IMR-90 (cell line): ENCODE results near the gene TLR10. TPM values are rescaled to one million over a fixed set of nuclear protein-coding genes. Genes with fewer than 3 reads are reported as not detected.
A peak's percentile ranks its signal among the peaks of the same experiment; 100 is the strongest.

Experiments
- ATAC-seq: fragments of 200-7000 bp; cut with Tn5 transposase; 2 replicates; pipeline ENCODE4 v1.9.1; 2020; ENCODE audit warnings: low read depth, mild to moderate bottlenecking, moderate library complexity
- BruUV-seq: library from RNA; stranded (reverse); fragments of 400-500 nt; replicated peaks from 2 replicates; lab custom pipeline; 2021; lab: Mats Ljungman, UMichigan
- CTCF ChIA-PET: fragments of 300-600 bp; formaldehyde crosslinking; extraction: SDS; loops from one replicate; lab custom pipeline; 2021; ENCODE audit warnings: antibody characterized with exemption; lab: Yijun Ruan, JAX
- POLR2A ChIA-PET: fragments of 300-600 bp; sonication (Branson Sonifier 250); formaldehyde crosslinking; loops from one replicate; lab custom pipeline; 2022; ENCODE audit warnings: antibody characterized with exemption; ENCODE audit not compliant: unreplicated experiment; lab: Charles Lee
- DNase-seq: peaks from one replicate; pipeline ENCODE4 v3.0.0; 2013
- H2AFZ ChIP-seq: replicated peaks from 2 replicates; pipeline ENCODE3; 2013; ENCODE audit warnings: low read length, mild to moderate bottlenecking; ENCODE audit not compliant: poor library complexity
- H2AK5ac ChIP-seq: 2 replicates; pipeline ENCODE4 v1.6.1; 2013; ENCODE audit warnings: low read depth, low read length, inconsistent platforms
- H2AK9ac ChIP-seq: replicated peaks from 2 replicates; pipeline ENCODE3; 2013; ENCODE audit warnings: mild to moderate bottlenecking, low read depth, low read length, moderate library complexity; ENCODE audit not compliant: poor library complexity
- H2BK120ac ChIP-seq: 2 replicates; pipeline ENCODE4 v1.6.1; 2013; ENCODE audit warnings: low read depth, low read length, inconsistent platforms
- H2BK15ac ChIP-seq: 3 replicates; pipeline ENCODE4 v1.6.1; 2013; ENCODE audit warnings: low read depth, low read length, inconsistent platforms
- H2BK20ac ChIP-seq: 2 replicates; pipeline ENCODE4 v1.6.1; 2013; ENCODE audit warnings: low read depth, mild to moderate bottlenecking, inconsistent platforms, low read length, moderate library complexity
- H2BK5ac ChIP-seq: 2 replicates; pipeline ENCODE4 v1.6.1; 2013; ENCODE audit warnings: mild to moderate bottlenecking, low read depth, low read length, inconsistent platforms; ENCODE audit not compliant: poor library complexity, severe bottlenecking
- H3K14ac ChIP-seq: replicated peaks from 2 replicates; pipeline ENCODE4 v1.6.1; 2013; ENCODE audit warnings: low read depth, low read length, inconsistent platforms
- H3K18ac ChIP-seq: 2 replicates; pipeline ENCODE4 v1.6.1; 2013; ENCODE audit warnings: low read depth, low read length, control low read depth
- H3K23ac ChIP-seq: 2 replicates; pipeline ENCODE4 v1.6.1; 2013; ENCODE audit warnings: low read depth, low read length, inconsistent platforms
- H3K27ac ChIP-seq: 2 replicates; pipeline ENCODE4 v1.5.1; 2013; ENCODE audit warnings: mild to moderate bottlenecking, control low read depth, low read length; ENCODE audit not compliant: insufficient read depth
- H3K27me3 ChIP-seq: 2 replicates; pipeline ENCODE4 v1.6.1; 2013; ENCODE audit warnings: low read length; ENCODE audit not compliant: control insufficient read depth, insufficient read depth
- H3K36me3 ChIP-seq: 2 replicates; pipeline ENCODE4 v1.6.1; 2013; ENCODE audit warnings: low read length, mixed read lengths; ENCODE audit not compliant: control insufficient read depth, insufficient read depth
- H3K4ac ChIP-seq: 2 replicates; pipeline ENCODE4 v1.6.1; 2013; ENCODE audit warnings: low read depth, low read length, inconsistent platforms
- H3K4me1 ChIP-seq: 2 replicates; pipeline ENCODE4 v1.6.1; 2013; ENCODE audit warnings: low read length, mixed read lengths; ENCODE audit not compliant: control insufficient read depth, insufficient read depth
- H3K4me2 ChIP-seq: 2 replicates; pipeline ENCODE4 v1.6.1; 2013; ENCODE audit warnings: low read depth, mild to moderate bottlenecking, control low read depth, low read length, moderate library complexity
- H3K4me3 ChIP-seq: 2 replicates; pipeline ENCODE4 v1.5.1; 2013; ENCODE audit warnings: low read depth, mild to moderate bottlenecking, control low read depth, low read length, moderate library complexity; ENCODE audit not compliant: insufficient read depth
- H3K56ac ChIP-seq: 2 replicates; pipeline ENCODE4 v1.6.1; 2013; ENCODE audit warnings: low read length, inconsistent platforms; ENCODE audit not compliant: insufficient read depth; ENCODE audit errors: extremely low read depth
- H3K79me1 ChIP-seq, 2 experiments: 2 replicates each; pipeline ENCODE4 v1.6.1; 2013; ENCODE audit warnings: low read length in 2 of 2, inconsistent platforms in 1 of 2, low read depth in 1 of 2
- H3K9ac ChIP-seq: 2 replicates; pipeline ENCODE4 v1.6.1; 2013; ENCODE audit warnings: low read depth, low read length, control low read depth
- H3K9me1 ChIP-seq: 2 replicates; pipeline ENCODE4 v1.6.1; 2013; ENCODE audit warnings: low read length, inconsistent platforms; ENCODE audit not compliant: insufficient read depth
- H3K9me3 ChIP-seq: 2 replicates; pipeline ENCODE4 v1.6.1; 2013; ENCODE audit warnings: low read length; ENCODE audit not compliant: control insufficient read depth, insufficient read depth
- H4K20me1 ChIP-seq: 2 replicates; pipeline ENCODE4 v1.6.1; 2013; ENCODE audit warnings: low read length, inconsistent platforms; ENCODE audit not compliant: insufficient read depth
- H4K5ac ChIP-seq: 2 replicates; pipeline ENCODE4 v1.6.1; 2013; ENCODE audit warnings: mild to moderate bottlenecking, low read depth, low read length, control low read depth
- H4K8ac ChIP-seq, 2 experiments: 2 replicates each; pipeline ENCODE4 v1.6.1; 2013; ENCODE audit warnings: low read depth in 2 of 2, low read length in 2 of 2, control low read depth in 1 of 2, inconsistent platforms in 1 of 2
- H4K91ac ChIP-seq: 2 replicates; pipeline ENCODE4 v1.6.1; 2013; ENCODE audit warnings: low read depth, low read length, inconsistent platforms; ENCODE audit not compliant: insufficient read depth
- CEBPB ChIP-seq: IDR thresholded peaks from 2 replicates; pipeline ENCODE4 v1.6.1; 2012; ENCODE audit warnings: low read depth, low read length, improper control_type of control experiment
- CHD1 ChIP-seq: IDR thresholded peaks from 2 replicates; pipeline ENCODE4 v1.6.1; 2012; ENCODE audit warnings: low read depth, low read length, improper control_type of control experiment
- FOS ChIP-seq: fragments of 150-350 bp; IDR thresholded peaks from 2 replicates; pipeline ENCODE4 v1.6.1; 2016; ENCODE audit warnings: low read depth, low read length
- MXI1 ChIP-seq: IDR thresholded peaks from 2 replicates; pipeline ENCODE4 v1.6.1; 2012; ENCODE audit warnings: low read depth, mild to moderate bottlenecking, low read length, moderate library complexity, borderline replicate concordance
- NFE2L2 ChIP-seq: fragments of 150-350 bp; IDR thresholded peaks from 2 replicates; pipeline ENCODE4 v1.6.1; 2016; ENCODE audit warnings: low read depth, mild to moderate bottlenecking, low read length
- POLR2A ChIP-seq: IDR thresholded peaks from 2 replicates; pipeline ENCODE4 v1.6.1; 2012; ENCODE audit warnings: mild to moderate bottlenecking, low read depth, low read length
- RAD21 ChIP-seq: IDR thresholded peaks from 2 replicates; pipeline ENCODE4 v1.6.1; 2012; ENCODE audit warnings: low read length, improper control_type of control experiment
- RCOR1 ChIP-seq: IDR thresholded peaks from 2 replicates; pipeline ENCODE4 v1.6.1; 2012; ENCODE audit warnings: mild to moderate bottlenecking, low read length, improper control_type of control experiment; ENCODE audit not compliant: insufficient replicate concordance
- RFX5 ChIP-seq: IDR thresholded peaks from 2 replicates; pipeline ENCODE4 v1.8.0; 2012; ENCODE audit warnings: low read depth, mild to moderate bottlenecking, low read length, moderate library complexity
- SMC3 ChIP-seq: fragments of 150-350 bp; IDR thresholded peaks from 2 replicates; pipeline ENCODE4 v1.6.1; 2016; ENCODE audit warnings: low read depth, mild to moderate bottlenecking, antibody characterized with exemption, low read length, moderate library complexity
- WGBS, 2 experiments: methylation state at CpG; one replicate each; pipeline versions ENCODE4 v1.1.5 to v1.1.7; 2013; ENCODE audit warnings: missing lambda C conversion rate in 2 of 2; ENCODE audit not compliant: insufficient read length in 1 of 2; ENCODE audit errors: extremely low coverage in 2 of 2; 5-methylcytosine and 5-hydroxymethylcytosine counted together
- dilution Hi-C: fragments of 300-500 bp; cut with HindIII; formaldehyde crosslinking; loops from one replicate; pipeline ENCODE4 v1.14.3; 2018; ENCODE audit warnings: low sequenced_read_pairs; ENCODE audit not compliant: unreplicated experiment
- in situ Hi-C: fragments of 300-500 bp; cut with MboI; formaldehyde crosslinking; loops from 3 replicates; pipeline ENCODE4 v1.14.3; 2019; ENCODE audit warnings: low sequenced_read_pairs, inconsistent platforms, mixed read lengths
- intact Hi-C: fragments of 100-400 bp; cut with micrococcal nuclease; formaldehyde crosslinking; loops from 2 replicates; pipeline ENCODE4 v1.10.0; 2022
- polyA plus RNA-seq, 3 experiments: library from polyadenylated mRNA; depleted of rRNA; stranded (reverse); fragments of >200 nt; gene quantifications; 2 replicates each; pipeline ENCODE4 v1.2.3, GENCODE V29; 2012; ENCODE audit warnings: low replicate concordance in 1 of 3
- total RNA-seq: library from RNA; depleted of rRNA; stranded (reverse); fragments of >200 nt; gene quantifications from 2 replicates; pipeline ENCODE4 v1.2.3, GENCODE V29; 2012
- TF ChIP-seq, protein P1 (sequence below): conservative IDR thresholded peaks from 2 replicates; pipeline ENCODE4 v1.5.1; 2012; ENCODE audit warnings: mild to moderate bottlenecking, low read depth, low read length, improper control_type of control experiment
- TF ChIP-seq, protein P2 (sequence below): fragments of 150-350 bp; IDR thresholded peaks from 2 replicates; pipeline ENCODE4 v1.6.1; 2016; ENCODE audit warnings: low read depth, mild to moderate bottlenecking, low read length, moderate library complexity, borderline replicate concordance

Gene TLR10
- total and polyA plus RNA-seq, 2 of the 4 experiments (the other 2 are of a cell fraction) = not detected

DNA sequence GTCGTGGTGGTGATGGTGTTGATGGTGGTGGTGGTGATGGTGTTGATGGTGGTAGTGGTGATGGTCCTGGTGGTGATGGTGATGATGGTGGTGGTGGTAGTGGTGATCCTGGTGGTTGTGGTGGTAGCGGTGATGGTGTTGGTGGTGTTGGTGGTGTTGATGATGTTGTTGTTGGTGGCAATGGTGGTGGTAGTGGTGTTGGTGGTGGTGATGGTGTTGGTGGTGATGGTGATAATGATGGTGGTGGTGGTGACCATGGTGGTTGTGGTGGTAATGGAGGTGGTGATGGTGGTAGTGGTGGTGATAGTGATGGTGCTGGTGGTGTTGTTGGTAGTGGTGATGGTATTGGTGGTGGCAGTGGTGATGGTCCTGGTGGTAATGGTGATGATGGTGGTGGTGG lies 49.1 kb downstream of the TLR10 start:
- Histone ChIP-seq H2BK20ac (no peak overlapping the region), H3K18ac (no peak overlapping the region), H3K36me3 (no peaks in the 10 kb centered on the region), H3K9me1 (0 out of 2 replicates have a peak, but pooled peaks cover 3% of the 10 kb centered on the region), H4K91ac (no peak overlapping the region), H3K4ac (no peak overlapping the region), H3K27ac (no peak overlapping the region), H3K4me1 (peaks cover 3% of the 10 kb centered on the region; the same call in 1 of the 2 replicates), H2AFZ (peak overlapping the region; percentile 21), H3K79me1 (no peaks in the 10 kb centered on the region), H3K4me2 (no peak overlapping the region), H2AK9ac (no peak overlapping the region), H3K27me3 (peaks cover 7% of the 10 kb centered on the region), H2BK15ac (no peak overlapping the region; the same call in 2 of the 3 replicates), H3K23ac (no peak overlapping the region), H3K4me3 (no peak overlapping the region), H4K8ac (no peak overlapping the region), H4K5ac (no peak overlapping the region), H4K20me1 (0 out of 2 replicates have a peak, but pooled peaks cover 6% of the 10 kb centered on the region), H2BK5ac (peak overlapping the region; percentile 40), H2AK5ac (peak overlapping the region; percentile 24; the same call in 1 of the 2 replicates), H3K56ac (no peak overlapping the region), H3K9ac (no peak overlapping the region), H2BK120ac (no peak overlapping the region), H3K9me3 (no peaks in the 10 kb centered on the region), H3K14ac (no peak overlapping the region)
- no peak for TF ChIP-seq NFE2L2
- no peak for TF ChIP-seq RCOR1
- TF ChIP-seq, protein P1, sequence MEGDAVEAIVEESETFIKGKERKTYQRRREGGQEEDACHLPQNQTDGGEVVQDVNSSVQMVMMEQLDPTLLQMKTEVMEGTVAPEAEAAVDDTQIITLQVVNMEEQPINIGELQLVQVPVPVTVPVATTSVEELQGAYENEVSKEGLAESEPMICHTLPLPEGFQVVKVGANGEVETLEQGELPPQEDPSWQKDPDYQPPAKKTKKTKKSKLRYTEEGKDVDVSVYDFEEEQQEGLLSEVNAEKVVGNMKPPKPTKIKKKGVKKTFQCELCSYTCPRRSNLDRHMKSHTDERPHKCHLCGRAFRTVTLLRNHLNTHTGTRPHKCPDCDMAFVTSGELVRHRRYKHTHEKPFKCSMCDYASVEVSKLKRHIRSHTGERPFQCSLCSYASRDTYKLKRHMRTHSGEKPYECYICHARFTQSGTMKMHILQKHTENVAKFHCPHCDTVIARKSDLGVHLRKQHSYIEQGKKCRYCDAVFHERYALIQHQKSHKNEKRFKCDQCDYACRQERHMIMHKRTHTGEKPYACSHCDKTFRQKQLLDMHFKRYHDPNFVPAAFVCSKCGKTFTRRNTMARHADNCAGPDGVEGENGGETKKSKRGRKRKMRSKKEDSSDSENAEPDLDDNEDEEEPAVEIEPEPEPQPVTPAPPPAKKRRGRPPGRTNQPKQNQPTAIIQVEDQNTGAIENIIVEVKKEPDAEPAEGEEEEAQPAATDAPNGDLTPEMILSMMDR = no peak
- no peak for TF ChIP-seq CEBPB
- TF ChIP-seq RAD21 = no peak
- TF ChIP-seq MXI1 = no peak
- TF ChIP-seq SMC3 = no peak
- no peak for TF ChIP-seq FOS
- TF ChIP-seq RFX5 = no peak
- TF ChIP-seq POLR2A = no peak
- TF ChIP-seq, protein P2, sequence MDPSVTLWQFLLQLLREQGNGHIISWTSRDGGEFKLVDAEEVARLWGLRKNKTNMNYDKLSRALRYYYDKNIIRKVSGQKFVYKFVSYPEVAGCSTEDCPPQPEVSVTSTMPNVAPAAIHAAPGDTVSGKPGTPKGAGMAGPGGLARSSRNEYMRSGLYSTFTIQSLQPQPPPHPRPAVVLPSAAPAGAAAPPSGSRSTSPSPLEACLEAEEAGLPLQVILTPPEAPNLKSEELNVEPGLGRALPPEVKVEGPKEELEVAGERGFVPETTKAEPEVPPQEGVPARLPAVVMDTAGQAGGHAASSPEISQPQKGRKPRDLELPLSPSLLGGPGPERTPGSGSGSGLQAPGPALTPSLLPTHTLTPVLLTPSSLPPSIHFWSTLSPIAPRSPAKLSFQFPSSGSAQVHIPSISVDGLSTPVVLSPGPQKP = no peak
- TF ChIP-seq CHD1 = no peak
- ATAC-seq (no peak), DNase-seq (no peak)
- WGBS, 2 experiments = 70% methylated on average over 2 of the region's 2 CpGs; no CpG with 5 or more reads in 1 of the 2 experiments
- intact Hi-C loops (loop anchor here (10.0 kb wide), 1 partner anchor 929 kb away; no protein-coding TSS in a partner anchor), in situ Hi-C loops (loop anchor here (5.0 kb wide), 2 partner anchors 551 to 671 kb away; no protein-coding TSS in a partner anchor), dilution Hi-C loops (no loop called here)
- POLR2A ChIA-PET = no interaction called here
- CTCF ChIA-PET = no interaction called here
- no TSS peak for BruUV-seq
